GM19193 (cell line): ENCODE data around the gene DCST1.

ENCODE experiments used
- POLR2A ChIP-seq: IDR thresholded peaks from 4 replicates; pipeline ENCODE4 v1.6.1; 2011; ENCODE audit not compliant: insufficient read depth, insufficient read length; ENCODE audit errors: extremely low read depth

DCST1 gene

DNA sequence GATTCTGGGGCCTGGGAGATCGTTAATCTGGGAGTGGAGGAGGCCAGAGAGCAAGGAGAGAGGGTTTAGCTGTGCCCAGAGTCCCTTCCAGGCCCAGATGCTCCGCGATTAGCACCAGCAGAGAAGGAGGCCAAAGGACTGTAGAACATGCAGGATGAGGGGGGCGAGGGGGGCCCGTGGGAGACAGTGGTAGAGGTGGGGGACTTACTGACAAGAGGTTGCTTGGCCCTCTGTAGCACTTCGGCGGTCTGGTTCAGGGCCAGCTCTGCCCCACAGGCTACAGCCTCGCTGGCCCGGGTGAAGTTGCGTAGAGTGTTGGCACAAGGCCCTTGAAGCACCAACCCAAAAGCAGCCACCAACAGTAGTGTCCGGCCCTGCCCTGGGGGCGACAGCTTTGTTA lies 738 bp upstream of the DCST1 start:
- TF ChIP-seq POLR2A = no peak

DNA sequence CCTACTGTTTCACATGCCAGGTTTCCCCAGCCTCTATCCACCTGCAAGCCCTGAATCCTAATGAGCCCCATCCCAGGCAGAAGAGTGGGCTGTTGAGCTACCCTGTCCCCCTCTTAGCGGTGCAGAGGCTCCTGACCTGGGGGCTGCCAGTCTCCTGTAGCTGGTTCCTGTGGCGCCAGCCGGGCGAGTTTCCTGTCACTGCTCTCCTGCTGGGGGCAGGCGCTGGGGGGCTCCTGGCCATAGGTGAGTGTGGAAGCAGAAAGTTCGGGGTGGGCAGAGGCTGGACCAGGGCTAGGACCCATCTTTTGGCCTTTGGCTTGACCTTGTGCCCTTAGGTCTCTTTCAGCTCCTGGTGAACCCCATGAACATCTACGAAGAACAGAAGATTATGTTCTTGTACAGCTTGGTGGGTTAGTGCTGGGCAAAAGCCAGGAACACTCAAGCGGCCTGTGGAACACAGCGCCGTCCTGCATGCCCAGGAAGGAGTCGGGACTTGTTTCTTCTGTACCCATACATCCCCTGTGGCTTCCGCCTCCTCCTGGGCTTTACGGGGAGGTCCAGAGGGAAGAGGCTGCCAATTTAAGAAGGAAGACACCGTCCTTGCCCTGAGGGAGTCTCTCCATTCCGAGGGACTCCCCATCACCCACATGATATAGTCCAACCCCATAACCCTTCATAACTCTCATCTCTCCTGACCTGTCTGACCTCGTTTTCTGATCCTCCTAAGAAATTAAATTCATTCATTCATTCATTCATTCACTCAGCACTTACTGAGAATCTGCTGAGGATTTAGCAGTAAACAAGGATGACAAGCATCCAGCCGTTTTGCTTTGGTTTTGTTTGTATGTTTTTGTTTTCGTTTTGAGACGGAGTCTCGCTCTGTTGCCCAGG lies 939 bp downstream of the DCST1 start:
- TF ChIP-seq POLR2A = no peak

DNA sequence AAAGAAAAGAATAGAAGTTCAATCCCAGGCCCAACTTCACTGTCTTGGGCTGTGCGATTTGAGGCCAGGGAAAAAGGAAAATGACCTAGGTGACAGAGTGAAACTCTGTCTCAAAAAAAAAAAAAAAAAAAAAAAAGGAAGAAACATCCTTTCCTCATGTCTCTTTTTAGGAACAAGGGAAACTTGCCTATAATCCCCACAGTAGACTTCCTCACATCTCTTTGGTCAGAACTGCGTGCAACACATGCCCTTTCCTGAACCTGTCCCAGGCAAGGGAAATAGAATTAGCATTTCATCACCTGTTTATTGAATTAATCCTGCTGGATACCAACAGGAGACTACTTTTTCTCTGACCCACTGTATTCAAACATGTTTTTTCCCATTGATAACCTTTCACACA lies 2.3 kb downstream of the DCST1 start:
- no peak for TF ChIP-seq POLR2A

DNA sequence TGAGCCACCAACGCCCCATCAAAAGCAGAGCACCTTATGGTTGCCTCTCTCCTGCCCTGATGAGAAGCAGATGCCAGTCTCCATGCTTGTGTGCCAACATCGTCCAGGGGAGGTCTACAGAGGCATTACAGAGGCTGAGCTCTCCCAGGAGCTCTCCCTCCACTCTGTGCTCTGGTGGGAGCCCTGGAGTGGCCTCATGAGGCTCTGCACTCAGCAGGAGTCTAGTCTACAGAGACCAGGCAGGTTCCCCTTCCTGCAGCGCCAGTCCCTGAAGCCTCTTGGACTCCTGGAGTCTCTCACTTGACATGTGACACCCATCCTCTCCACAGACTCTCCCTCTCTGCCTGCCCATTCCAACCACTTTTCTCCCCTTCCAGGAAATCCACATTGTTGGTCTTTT lies 3.4 kb downstream of the DCST1 start:
- no peak for TF ChIP-seq POLR2A

DNA sequence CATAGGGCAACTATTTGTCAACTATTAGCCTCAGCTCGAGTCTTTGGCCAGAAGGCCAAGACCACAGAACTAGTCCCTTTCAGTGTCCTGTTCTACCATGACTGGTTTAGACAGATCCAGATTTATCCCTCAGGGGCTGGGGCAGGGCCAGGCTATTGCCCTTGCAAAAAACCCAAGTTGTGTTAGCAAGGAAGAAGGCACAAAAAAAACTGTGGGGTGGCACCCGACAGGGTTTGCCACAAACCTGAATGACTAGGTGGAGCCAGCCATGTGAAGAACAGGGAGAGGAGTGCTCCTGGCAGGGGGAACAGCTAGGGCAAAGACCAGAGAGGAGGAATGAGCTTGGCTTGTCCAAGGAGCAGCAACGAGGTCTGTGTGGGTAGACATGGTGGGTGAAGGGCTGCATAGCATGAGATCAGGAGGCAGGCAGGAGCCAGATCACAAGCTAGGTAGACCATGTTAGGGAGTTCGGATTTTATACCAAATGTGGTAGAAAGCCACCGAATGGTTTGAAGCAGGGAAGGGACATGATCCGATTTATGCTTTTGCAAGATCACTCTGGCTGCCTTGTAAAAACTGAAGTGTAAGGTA lies 4.3 kb downstream of the DCST1 start:
- TF ChIP-seq POLR2A = no peak

DNA sequence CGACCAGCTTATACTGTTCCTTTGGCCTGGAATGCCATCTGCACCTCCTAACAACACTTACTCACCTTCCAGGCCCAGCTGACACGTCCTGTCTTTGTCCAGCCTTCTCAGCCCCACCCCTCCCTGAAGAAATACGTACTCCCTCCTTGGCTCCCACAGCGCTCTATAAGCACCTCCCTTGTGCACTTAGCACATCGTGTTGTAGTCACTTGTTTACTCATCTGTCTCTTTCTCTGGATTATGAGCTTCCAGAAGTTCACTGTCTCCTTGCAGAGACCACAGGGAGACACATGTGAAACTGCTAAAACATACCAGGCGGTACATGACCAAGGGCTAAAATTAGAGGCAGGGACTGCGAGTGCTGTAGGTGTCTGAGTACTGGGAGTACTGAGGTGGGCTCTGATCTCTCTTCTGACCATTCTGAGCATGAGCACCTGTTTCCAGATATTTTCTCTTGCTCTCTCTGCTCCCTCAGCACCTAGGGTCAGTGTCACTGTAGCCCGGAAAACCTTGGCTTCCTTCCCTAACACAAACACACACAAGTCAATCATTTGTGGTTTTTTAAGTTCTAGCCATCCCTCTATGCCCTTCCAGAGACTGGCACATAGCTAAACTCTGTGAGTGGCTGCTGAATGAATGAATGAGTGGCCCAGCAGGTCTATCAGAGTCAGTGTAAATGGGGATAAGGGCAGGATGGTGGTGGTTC lies 5.1 kb downstream of the DCST1 start:
- TF ChIP-seq POLR2A = no peak

DNA sequence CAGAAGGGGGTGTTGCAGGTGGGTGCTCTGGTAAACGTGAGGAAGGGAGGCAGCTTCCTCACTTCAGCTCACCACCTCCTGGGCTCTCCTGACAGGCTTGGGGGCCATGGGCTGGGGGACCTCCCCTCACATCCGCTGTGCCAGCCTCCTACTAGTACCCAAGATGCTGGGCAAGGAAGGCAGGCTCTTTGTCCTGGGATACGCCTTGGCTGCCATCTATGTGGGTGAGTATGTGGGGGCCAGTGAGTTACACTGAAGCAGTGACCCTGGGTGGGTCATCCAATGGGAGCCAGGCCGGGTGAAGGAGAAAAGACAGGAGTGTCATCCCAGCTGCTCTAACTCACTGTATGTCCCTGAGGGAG lies 5.7 kb downstream of the DCST1 start:
- TF ChIP-seq POLR2A = no peak

DNA sequence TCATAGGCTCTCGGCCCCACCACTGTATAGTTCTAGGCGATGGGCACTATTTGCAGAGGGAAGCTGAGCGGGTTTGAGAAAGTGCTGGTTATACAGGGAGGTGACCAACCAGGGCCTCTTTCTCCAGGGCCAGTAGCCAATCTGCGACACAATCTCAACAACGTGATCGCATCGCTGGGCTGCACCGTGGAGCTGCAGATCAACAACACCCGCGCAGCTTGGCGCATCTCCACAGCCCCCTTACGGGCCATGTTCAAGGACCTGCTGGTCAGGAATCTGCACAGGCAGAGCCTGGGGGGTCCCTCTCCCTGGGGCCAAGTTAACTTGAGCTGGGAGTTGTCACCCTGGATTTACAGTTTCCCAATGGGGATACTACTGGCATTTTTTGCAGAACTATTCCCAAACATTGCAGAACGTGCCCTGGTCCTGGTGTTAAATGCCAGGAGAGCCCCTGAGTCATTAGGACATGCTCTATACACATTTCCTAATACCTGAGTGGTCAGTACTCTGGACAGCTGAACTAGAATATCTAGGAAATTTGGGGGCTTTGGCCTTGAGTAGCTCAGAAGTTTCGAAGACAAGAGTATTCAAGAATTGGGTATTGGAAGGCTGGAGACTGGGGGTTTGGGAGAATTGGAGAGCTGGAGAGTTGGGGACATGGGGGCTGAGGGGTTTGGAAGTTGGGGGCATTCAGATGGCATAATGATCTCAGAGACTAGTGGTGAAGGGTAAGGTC lies 6.9 kb downstream of the DCST1 start:
- TF ChIP-seq POLR2A = no peak

DNA sequence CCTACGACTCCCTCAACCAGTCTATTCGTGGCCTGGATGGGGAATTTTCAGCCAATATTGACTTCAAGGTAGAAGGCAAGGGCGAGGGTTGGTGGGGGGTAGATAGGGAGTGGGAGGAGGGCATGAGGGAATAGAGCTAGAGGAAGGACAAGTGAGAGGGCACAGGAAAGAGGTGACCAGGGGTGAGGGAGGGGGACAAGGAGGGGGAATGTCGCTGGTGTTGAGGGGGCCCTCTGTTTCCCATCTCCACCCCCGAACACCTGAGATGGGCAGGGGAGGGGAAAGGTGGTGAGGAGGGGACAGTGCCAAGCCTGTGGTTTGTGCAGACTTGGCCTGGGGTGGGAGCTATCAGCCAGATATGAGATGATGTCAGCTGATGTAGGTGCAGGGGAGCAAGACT lies 9.2 kb downstream of the DCST1 start:
- TF ChIP-seq POLR2A = no peak

DNA sequence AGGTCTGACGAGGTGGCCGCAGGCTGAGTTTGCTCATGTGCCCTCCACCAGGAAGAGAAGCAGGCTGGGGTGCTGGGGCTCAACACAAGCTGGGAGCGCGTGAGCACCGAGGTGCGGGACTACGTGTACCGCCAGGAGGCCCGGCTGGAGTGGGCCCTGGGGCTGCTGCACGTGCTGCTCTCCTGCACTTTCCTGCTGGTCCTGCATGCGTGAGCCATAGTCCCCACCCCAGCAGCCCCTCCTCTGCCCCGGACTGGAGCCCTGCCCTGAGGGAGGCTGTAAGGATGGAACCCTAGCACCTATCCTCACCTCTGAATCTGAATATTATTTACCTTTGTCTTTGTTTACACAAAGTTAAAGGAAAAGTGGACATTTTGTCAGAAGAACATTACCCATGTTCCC lies 9.7 kb downstream of the DCST1 start:
- TF ChIP-seq POLR2A = no peak

DNA sequence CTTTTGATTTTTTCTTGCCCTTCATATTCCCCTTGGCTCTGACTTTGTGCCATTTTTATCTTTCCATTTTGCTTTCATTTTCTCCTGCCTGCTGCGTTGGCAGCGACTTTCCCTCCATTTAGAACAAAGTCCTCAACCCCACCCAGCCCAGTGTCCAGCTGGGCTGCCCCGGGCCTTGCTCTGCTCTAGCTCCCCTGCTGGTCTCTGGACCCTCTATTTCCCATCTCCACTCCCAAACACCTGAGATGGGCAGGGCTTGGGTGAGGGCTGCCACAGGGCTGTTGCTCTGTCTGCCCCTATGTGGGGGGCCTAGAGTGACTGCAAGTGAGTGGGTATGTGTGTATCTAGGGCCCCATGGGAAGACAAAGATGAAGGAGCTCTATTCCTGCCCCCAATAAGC lies 10.2 kb downstream of the DCST1 start:
- no peak for TF ChIP-seq POLR2A

DNA sequence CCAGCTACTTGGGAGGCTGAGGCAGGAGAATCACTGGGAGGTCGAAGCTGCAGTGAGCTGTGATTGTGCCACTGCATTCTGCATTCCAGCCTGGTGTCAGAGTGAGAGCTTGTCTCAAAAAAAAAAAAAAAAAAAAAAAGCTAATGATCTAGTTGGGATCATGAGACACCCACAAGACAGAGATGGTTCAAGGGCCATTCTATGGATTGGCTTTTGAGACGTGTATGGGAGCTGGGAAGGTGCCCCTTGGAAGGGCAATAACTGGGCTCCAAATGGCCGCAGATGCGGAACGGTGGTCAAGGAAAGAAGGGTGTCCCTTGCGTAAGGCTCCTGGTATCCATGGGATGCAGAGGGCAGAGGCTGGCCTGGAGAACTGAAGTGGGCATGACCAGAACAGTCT lies 10.7 kb downstream of the DCST1 start:
- no peak for TF ChIP-seq POLR2A

DNA sequence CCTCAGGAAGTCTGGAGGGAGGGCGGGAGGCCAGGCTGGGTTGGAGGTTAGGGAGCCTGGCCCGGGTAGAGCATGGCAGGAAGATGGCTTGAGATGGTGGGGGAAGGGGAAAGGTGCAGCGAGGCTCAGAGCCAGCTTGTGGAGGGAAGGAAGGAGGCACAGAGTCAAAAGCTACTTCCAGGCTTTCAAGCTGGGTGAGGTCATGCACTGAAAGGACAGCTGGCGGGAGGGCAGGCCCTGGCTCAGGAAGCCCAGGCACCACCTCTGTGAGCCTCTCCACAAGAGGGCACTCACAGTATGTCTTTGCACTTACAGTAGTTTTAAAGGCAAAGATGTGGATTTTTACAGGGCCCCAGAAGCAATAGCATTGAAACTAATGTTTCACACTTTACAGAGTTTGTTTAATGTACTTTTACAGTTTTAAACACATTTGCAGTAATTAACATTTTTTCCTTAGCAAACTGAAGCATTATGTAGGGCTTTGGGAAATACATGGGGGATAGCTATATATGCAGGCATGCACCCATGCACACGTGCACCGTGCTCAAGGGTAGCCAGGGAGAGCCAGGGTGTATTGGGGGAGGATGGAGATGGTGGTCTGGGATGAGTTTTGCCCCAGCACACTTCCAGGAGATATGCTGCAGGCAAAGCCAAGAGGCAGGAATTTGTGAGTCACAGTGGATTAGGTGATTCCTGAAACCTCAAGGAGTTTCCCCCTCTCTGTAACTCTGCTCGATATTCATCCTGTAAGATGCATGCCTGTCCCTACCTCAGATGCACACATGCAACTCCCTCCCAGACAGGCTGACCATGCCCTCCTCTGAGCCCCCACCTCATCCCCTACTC lies 11.4 kb downstream of the DCST1 start:
- TF ChIP-seq POLR2A = no peak
